Stimulated activated naive CD4-positive, alpha-beta T cell (primary cell): ENCODE results near the gene C1orf53.

ENCODE experiments used
- DNase-seq, 6 experiments: peaks; one replicate each; lab custom pipeline; 2025; lab: John Stamatoyannopoulos, UW

Gene C1orf53

GRCh38 chr1:197907846-197908616, 5.6 kb downstream of the C1orf53 start:
- DNase-seq: no peak

GRCh38 chr1:197908716-197909220, 6.3 kb downstream of the C1orf53 start:
- peak in 1 of 6 experiments; percentile 18 for DNase-seq

- DNase-seq: peak in 1 of 6 experiments; percentile 26
These were observed 7.0 kb downstream of the C1orf53 start for GRCh38 chr1:197909384-197909783.

- DNase-seq: peak in 2 of 6 experiments; percentile 25 to 33
These were observed 7.9 kb downstream of the C1orf53 start for GRCh38 chr1:197910120-197910991.

GRCh38 chr1:197911111-197911856, 8.9 kb downstream of the C1orf53 start:
- peak in 1 of 6 experiments; percentile 44 for DNase-seq

GRCh38 chr1:197911857-197912696, 9.6 kb downstream of the C1orf53 start:
- peak in 1 of 6 experiments; percentile 44 for DNase-seq

GRCh38 chr1:197912739-197913494, 10.5 kb downstream of the C1orf53 start:
- DNase-seq: no peak

GRCh38 chr1:197913495-197914276, 11.3 kb downstream of the C1orf53 start:
- no peak for DNase-seq

- no peak for DNase-seq
These were observed 12.1 kb downstream of the C1orf53 start for GRCh38 chr1:197914510-197914909.

GRCh38 chr1:197915260-197915861, 12.9 kb downstream of the C1orf53 start:
- DNase-seq: no peak

GRCh38 chr1:197915862-197916499, 13.6 kb downstream of the C1orf53 start:
- DNase-seq: peak in 3 of 6 experiments; percentile 15 to 33 (median 27)

GRCh38 chr1:197916500-197916983, 14.1 kb downstream of the C1orf53 start:
- peak in 2 of 6 experiments; percentile 23 to 27 for DNase-seq

GRCh38 chr1:197917805-197918651, 15.6 kb downstream of the C1orf53 start:
- peak in 1 of 6 experiments; percentile 41 for DNase-seq

- no peak for DNase-seq
These were observed 16.4 kb downstream of the C1orf53 start for GRCh38 chr1:197918807-197919345.

GRCh38 chr1:197919346-197920066, 17.1 kb downstream of the C1orf53 start:
- DNase-seq: peak in 1 of 6 experiments; percentile 57

- peak in 1 of 6 experiments; percentile 57 for DNase-seq
These were observed 17.6 kb downstream of the C1orf53 start for GRCh38 chr1:197920067-197920396.
